Liver (tissue), 9 donors: ENCODE results near the gene ADIPOR1. TPM values are rescaled to one million over a fixed set of nuclear protein-coding genes. Genes with fewer than 3 reads are reported as not detected.

Source experiments
- DNase-seq: peaks from one replicate; pipeline ENCODE4 v3.0.0-alpha.2; 2017; ENCODE audit warnings: low spot score
- H3K27ac ChIP-seq, 2 donors: one replicate each; pipeline ENCODE4 v1.7.0; 2013; ENCODE audit warnings: inconsistent platforms in 2 of 2, low read length in 2 of 2, control low read depth in 1 of 2, low read depth in 1 of 2, mild to moderate bottlenecking in 1 of 2
- H3K27me3 ChIP-seq, 4 donors: one replicate each; pipeline versions ENCODE4 v1.6.1 to v1.7.0; 2013; ENCODE audit warnings: low read length in 3 of 4, inconsistent platforms in 1 of 4, mild to moderate bottlenecking in 1 of 4, moderate library complexity in 1 of 4; ENCODE audit not compliant: control insufficient read depth in 4 of 4, insufficient read depth in 4 of 4
- H3K36me3 ChIP-seq, 4 donors: one replicate each; pipeline versions ENCODE4 v1.6.1 to v1.7.0; 2013; ENCODE audit warnings: low read length in 3 of 4, mild to moderate bottlenecking in 3 of 4, low read depth in 1 of 4, moderate library complexity in 1 of 4; ENCODE audit not compliant: control insufficient read depth in 4 of 4, insufficient read depth in 3 of 4
- H3K4me1 ChIP-seq, 4 donors: one replicate each; pipeline versions ENCODE4 v1.6.1 to v1.7.0; 2013; ENCODE audit warnings: low read length in 3 of 4, mild to moderate bottlenecking in 3 of 4, moderate library complexity in 1 of 4; ENCODE audit not compliant: control insufficient read depth in 4 of 4, insufficient read depth in 4 of 4
- H3K4me3 ChIP-seq, 3 donors: one replicate each; pipeline versions ENCODE4 v1.6.1 to v1.7.0; 2013; ENCODE audit warnings: low read length in 3 of 3, control low read depth in 1 of 3, low read depth in 1 of 3, mild to moderate bottlenecking in 1 of 3
- H3K9ac ChIP-seq, 2 donors: one replicate each; pipeline ENCODE4 v1.7.0; 2013; ENCODE audit warnings: low read length in 2 of 2, mild to moderate bottlenecking in 2 of 2, moderate library complexity in 2 of 2, control low read depth in 1 of 2, low read depth in 1 of 2
- H3K9me3 ChIP-seq, 4 donors: one replicate each; pipeline versions ENCODE4 v1.6.1 to v1.7.0; 2013; ENCODE audit warnings: low read length in 3 of 4; ENCODE audit not compliant: control insufficient read depth in 4 of 4
- EGR1 ChIP-seq, 2 donors: IDR thresholded peaks; 2 replicates each; pipeline ENCODE4 v1.6.1; 2016 to 2018; ENCODE audit warnings: antibody characterized with exemption in 2 of 2, low read depth in 2 of 2
- FOXA1 ChIP-seq: IDR thresholded peaks from 2 replicates; pipeline ENCODE4 v1.6.1; 2016; ENCODE audit warnings: antibody characterized with exemption
- FOXA2 ChIP-seq: IDR thresholded peaks from 2 replicates; pipeline ENCODE4 v1.6.1; 2016; ENCODE audit warnings: antibody characterized with exemption
- HNF4G ChIP-seq: IDR thresholded peaks from 2 replicates; pipeline ENCODE4 v1.6.1; 2016; ENCODE audit warnings: antibody characterized with exemption
- JUND ChIP-seq, 2 donors: IDR thresholded peaks; 2 replicates each; pipeline ENCODE4 v1.6.1; 2016; ENCODE audit warnings: antibody characterized with exemption in 2 of 2
- RAD21 ChIP-seq, 2 donors: IDR thresholded peaks; 2 replicates each; pipeline ENCODE4 v1.6.1; 2016; ENCODE audit warnings: antibody characterized with exemption in 2 of 2, mild to moderate bottlenecking in 2 of 2
- RXRA ChIP-seq, 2 donors: IDR thresholded peaks; 2 replicates each; pipeline ENCODE4 v1.6.1; 2017 to 2018; ENCODE audit warnings: antibody characterized with exemption in 2 of 2, mild to moderate bottlenecking in 1 of 2
- SP1 ChIP-seq: IDR thresholded peaks from 2 replicates; pipeline ENCODE4 v1.6.1; 2018; ENCODE audit warnings: antibody characterized with exemption, mild to moderate bottlenecking
- TAF1 ChIP-seq: conservative IDR thresholded peaks from 2 replicates; pipeline ENCODE4 v1.6.1; 2016; ENCODE audit warnings: antibody characterized with exemption, mild to moderate bottlenecking
- WGBS: extraction: QIAGEN DNeasy Blood & Tissue Kit; methylation state at CpG from one replicate; pipeline ENCODE4 v1.1.7; 2013; 5-methylcytosine and 5-hydroxymethylcytosine counted together
- polyA plus RNA-seq, 2 donors: library from polyadenylated mRNA; stranded (reverse) in 1 of 2; unstranded in 1 of 2; fragments of 200-250 nt in 1 of 2; fragments of >200 nt in 1 of 2; fragmentation: Nextera tagmentation in 1 of 2; extraction: Ambion mirVana in 1 of 2; gene quantifications; one replicate each; pipeline versions ENCODE4 v1.2.1 to v1.2.3, GENCODE V29; 2013 to 2015
- total RNA-seq, 2 donors: library from RNA; depleted of rRNA; stranded (reverse); fragments of >200 nt; gene quantifications; one replicate each; pipeline ENCODE4 v1.2.3, GENCODE V29; 2014
- TF ChIP-seq, protein P1 (sequence below): IDR thresholded peaks from 2 replicates; pipeline ENCODE4 v1.6.1; 2016; ENCODE audit warnings: antibody characterized with exemption, mild to moderate bottlenecking
- TF ChIP-seq, protein P2 (sequence below): IDR thresholded peaks from 2 replicates; pipeline ENCODE4 v1.6.1; 2016; ENCODE audit warnings: antibody characterized with exemption
- TF ChIP-seq, protein P3 (sequence below): fragments of 150-350 bp; IDR thresholded peaks from 2 replicates; pipeline ENCODE4 v1.5.1; 2017; ENCODE audit warnings: improper control_type of control experiment, low read depth, low read length; ENCODE audit not compliant: missing input control
- TF ChIP-seq, protein P4 (sequence below): IDR thresholded peaks from 2 replicates; pipeline ENCODE4 v1.6.1; 2016; ENCODE audit warnings: antibody characterized with exemption
- TF ChIP-seq, protein P5 (sequence below): IDR thresholded peaks from 2 replicates; pipeline ENCODE4 v1.6.1; 2016; ENCODE audit warnings: antibody characterized with exemption
- donor health status: healthy.
- donor health status: healthy.
- donor health status: healthy.
- donor health status: healthy.
- donor health status: healthy.

The ADIPOR1 gene
- total and polyA plus RNA-seq, 4 donors = 58.5 to 175 (median 70.4) TPM

DNA sequence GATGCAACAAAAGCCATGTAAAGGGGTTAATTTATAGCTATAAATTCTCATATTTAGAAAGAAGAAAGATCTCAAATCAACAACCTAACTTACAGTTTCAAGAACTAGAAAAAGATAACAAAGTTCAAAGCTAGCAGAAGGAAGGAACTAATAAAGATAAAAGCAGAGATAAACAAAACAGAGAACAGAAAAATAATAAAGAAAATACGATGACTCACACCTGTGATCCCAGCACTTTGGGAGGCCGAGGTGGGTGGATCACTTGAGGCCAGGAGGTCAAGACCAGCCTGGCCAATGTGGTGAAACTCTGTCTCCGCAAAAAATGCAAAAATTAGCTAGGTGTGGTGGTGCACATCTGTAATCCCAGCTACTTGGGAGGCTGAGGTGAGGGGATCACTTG lies 36.6 kb upstream of the ADIPOR1 start:
- Histone ChIP-seq H3K4me3 (no peak overlapping the region), H3K27ac (no peak overlapping the region), H3K27me3 (no peaks in the 10 kb centered on the region), H3K36me3 (no peaks in the 10 kb centered on the region), H3K9me3 (no peaks in the 10 kb centered on the region), H3K4me1 (peaks cover 0 to 4% (median 0%) of the 10 kb centered on the region in 4 donors), H3K9ac (no peak overlapping the region)
- TF ChIP-seq, protein P1, sequence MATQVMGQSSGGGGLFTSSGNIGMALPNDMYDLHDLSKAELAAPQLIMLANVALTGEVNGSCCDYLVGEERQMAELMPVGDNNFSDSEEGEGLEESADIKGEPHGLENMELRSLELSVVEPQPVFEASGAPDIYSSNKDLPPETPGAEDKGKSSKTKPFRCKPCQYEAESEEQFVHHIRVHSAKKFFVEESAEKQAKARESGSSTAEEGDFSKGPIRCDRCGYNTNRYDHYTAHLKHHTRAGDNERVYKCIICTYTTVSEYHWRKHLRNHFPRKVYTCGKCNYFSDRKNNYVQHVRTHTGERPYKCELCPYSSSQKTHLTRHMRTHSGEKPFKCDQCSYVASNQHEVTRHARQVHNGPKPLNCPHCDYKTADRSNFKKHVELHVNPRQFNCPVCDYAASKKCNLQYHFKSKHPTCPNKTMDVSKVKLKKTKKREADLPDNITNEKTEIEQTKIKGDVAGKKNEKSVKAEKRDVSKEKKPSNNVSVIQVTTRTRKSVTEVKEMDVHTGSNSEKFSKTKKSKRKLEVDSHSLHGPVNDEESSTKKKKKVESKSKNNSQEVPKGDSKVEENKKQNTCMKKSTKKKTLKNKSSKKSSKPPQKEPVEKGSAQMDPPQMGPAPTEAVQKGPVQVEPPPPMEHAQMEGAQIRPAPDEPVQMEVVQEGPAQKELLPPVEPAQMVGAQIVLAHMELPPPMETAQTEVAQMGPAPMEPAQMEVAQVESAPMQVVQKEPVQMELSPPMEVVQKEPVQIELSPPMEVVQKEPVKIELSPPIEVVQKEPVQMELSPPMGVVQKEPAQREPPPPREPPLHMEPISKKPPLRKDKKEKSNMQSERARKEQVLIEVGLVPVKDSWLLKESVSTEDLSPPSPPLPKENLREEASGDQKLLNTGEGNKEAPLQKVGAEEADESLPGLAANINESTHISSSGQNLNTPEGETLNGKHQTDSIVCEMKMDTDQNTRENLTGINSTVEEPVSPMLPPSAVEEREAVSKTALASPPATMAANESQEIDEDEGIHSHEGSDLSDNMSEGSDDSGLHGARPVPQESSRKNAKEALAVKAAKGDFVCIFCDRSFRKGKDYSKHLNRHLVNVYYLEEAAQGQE = no peak
- TF ChIP-seq, protein P2, sequence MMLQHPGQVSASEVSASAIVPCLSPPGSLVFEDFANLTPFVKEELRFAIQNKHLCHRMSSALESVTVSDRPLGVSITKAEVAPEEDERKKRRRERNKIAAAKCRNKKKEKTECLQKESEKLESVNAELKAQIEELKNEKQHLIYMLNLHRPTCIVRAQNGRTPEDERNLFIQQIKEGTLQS = no peak
- TF ChIP-seq, protein P3, sequence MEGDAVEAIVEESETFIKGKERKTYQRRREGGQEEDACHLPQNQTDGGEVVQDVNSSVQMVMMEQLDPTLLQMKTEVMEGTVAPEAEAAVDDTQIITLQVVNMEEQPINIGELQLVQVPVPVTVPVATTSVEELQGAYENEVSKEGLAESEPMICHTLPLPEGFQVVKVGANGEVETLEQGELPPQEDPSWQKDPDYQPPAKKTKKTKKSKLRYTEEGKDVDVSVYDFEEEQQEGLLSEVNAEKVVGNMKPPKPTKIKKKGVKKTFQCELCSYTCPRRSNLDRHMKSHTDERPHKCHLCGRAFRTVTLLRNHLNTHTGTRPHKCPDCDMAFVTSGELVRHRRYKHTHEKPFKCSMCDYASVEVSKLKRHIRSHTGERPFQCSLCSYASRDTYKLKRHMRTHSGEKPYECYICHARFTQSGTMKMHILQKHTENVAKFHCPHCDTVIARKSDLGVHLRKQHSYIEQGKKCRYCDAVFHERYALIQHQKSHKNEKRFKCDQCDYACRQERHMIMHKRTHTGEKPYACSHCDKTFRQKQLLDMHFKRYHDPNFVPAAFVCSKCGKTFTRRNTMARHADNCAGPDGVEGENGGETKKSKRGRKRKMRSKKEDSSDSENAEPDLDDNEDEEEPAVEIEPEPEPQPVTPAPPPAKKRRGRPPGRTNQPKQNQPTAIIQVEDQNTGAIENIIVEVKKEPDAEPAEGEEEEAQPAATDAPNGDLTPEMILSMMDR = no peak
- no peak for TF ChIP-seq EGR1 (IDR thresholded peaks at IDR 0.05; ENCODE audit: low read depth in 2 of 2)
- TF ChIP-seq JUND (IDR thresholded peaks at IDR 0.05) = no peak
- TF ChIP-seq RAD21 (IDR thresholded peaks at IDR 0.05) = no peak
- TF ChIP-seq FOXA2 = no peak
- TF ChIP-seq, protein P4, sequence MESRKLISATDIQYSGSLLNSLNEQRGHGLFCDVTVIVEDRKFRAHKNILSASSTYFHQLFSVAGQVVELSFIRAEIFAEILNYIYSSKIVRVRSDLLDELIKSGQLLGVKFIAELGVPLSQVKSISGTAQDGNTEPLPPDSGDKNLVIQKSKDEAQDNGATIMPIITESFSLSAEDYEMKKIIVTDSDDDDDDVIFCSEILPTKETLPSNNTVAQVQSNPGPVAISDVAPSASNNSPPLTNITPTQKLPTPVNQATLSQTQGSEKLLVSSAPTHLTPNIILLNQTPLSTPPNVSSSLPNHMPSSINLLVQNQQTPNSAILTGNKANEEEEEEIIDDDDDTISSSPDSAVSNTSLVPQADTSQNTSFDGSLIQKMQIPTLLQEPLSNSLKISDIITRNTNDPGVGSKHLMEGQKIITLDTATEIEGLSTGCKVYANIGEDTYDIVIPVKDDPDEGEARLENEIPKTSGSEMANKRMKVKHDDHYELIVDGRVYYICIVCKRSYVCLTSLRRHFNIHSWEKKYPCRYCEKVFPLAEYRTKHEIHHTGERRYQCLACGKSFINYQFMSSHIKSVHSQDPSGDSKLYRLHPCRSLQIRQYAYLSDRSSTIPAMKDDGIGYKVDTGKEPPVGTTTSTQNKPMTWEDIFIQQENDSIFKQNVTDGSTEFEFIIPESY = no peak
- WGBS = 59% methylated on average over 3 of the region's 3 CpGs
- DNase-seq = no peak

DNA sequence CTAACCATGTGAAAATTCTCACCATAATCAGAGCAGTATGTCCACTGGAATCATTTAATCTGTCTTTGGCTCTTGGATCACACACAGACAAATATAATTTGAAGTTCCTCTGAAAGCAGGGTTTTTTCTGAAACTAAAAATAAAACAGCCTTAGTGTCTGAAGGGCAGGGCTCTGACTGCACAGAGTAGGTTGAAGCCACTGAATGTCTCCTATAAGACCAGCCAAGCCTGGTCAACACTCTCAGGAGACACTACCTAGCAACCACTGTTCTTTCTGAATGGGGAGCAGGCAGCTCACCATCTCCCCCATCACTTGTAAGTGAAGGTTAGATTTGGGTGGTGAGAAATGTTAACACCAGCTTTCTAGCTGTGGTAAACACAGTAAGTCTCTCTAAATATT lies 33.0 kb upstream of the ADIPOR1 start:
- Histone ChIP-seq H3K4me1 (no peaks in the 10 kb centered on the region), H3K36me3 (no peaks in the 10 kb centered on the region), H3K9me3 (no peaks in the 10 kb centered on the region), H3K27ac (no peak overlapping the region), H3K27me3 (no peaks in the 10 kb centered on the region), H3K4me3 (no peak overlapping the region), H3K9ac (no peak overlapping the region)
- DNase-seq = no peak
- TF ChIP-seq, protein P2 = no peak
- no peak for TF ChIP-seq HNF4G
- no peak for TF ChIP-seq JUND (IDR thresholded peaks at IDR 0.05)
- TF ChIP-seq, protein P5, sequence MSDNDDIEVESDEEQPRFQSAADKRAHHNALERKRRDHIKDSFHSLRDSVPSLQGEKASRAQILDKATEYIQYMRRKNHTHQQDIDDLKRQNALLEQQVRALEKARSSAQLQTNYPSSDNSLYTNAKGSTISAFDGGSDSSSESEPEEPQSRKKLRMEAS = no peak
- TF ChIP-seq, protein P3 = no peak
- TF ChIP-seq EGR1 (IDR thresholded peaks at IDR 0.05; ENCODE audit: low read depth in 2 of 2) = no peak
- TF ChIP-seq FOXA1 = no peak
- no peak for TF ChIP-seq SP1
- TF ChIP-seq RXRA (IDR thresholded peaks at IDR 0.05) = no peak
- TF ChIP-seq TAF1 = no peak
